HPDE6-E6E7 (cell line): ENCODE measurements around the gene CUL2.
A peak's percentile ranks its signal among the peaks of the same experiment; 100 is the strongest.
"Not testable (repeated sequence)": the region's sequence is repeated elsewhere in the genome, so short reads cannot be mapped to it uniquely, and the experiment has no call there.

Experiments
- DNase-seq: peaks from one replicate; pipeline ENCODE4 v3.0.0; 2011; ENCODE audit warnings: missing footprints; ENCODE audit errors: extremely low spot score

The CUL2 gene

GRCh38 chr10:35019041-35020024 is 70.8 kb downstream of the CUL2 start:
- DNase-seq = no peak

GRCh38 chr10:35017608-35018007 is 72.5 kb downstream of the CUL2 start:
- no peak for DNase-seq

- no peak for DNase-seq
Measured at GRCh38 chr10:35015843-35016408, 74.2 kb downstream of the CUL2 start.

DNA sequence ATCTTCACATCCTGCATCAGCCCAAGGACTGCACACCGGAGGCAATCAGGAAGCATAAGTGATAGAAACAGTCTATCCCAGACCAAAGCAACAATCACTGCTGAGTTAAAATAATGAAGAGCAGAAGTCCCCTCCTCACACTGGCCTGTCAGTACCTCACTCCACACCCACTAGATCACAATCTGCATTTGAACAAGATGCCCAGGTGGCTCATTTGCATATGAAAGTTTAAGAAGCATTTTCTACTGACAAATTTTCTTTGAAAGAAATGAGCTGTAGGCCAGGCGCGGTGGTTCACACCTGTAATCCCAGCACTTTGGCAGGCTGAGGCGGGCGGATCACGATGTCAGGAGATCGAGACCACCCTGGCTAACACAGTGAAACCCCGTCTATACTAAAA is 77.4 kb downstream of the CUL2 start:
- DNase-seq = no peak

DNA sequence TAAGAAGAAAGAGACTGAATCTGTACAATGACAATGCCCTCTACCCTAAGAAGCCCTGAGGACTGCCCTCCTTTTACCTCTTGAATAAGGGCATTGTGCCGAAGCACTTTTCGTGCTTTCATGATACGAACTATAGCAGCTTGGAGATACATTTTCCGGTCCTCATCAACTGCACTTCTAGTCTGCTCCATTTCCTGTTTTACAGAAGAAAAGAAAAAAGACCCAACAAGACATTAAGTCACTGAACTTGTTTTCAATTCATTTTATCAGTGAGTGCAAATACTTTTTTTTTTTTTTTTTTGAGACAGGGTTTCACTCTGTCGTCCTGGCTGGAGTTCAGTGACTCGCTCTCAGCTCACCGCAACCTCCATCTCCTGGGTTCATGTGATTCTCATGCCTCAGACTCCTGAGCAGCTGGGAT is 78.4 kb downstream of the CUL2 start:
- no peak for DNase-seq

DNA sequence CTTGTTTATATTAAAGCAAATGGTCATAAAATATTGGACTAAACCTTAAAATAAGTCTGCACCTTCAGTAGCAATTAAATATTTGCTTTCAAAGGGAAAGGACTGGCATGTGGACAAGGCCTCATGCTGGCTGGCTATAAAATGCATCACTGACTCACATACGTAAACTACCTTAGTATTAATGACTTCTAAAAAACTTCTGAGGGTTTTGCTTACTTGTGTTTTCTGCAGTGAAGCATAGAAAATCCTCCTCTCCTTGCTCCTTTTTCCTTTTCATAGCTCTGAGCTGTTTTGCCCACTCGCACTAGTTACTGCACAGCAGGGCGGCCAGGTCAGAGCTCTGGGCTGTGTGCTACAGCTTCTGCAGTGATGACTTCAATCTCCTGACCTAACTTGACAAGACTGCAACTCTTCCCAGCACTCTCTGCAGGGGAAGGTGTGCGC is 82.3 kb downstream of the CUL2 start:
- DNase-seq = no peak

DNA sequence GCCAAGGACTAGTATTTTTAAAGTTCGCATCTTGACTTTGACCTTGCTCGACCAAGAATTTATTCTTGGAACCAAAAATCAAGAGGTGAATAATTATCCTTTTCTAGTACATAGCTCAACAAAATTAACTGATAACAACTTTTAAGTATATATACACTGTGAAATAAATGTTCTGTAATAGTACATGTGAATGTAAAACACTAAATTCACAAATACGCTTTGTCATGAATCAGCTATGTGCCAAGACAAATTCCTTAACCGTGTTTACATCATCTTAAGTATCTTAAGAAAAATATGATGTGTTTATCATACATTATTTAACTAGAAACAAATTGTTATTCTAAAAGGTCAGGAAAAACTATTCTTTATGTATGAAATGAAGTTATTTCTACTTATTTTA is 83.3 kb downstream of the CUL2 start:
- DNase-seq = no peak

- DNase-seq = peak; percentile 26
Measured at GRCh38 chr10:35005868-35006267, 84.3 kb downstream of the CUL2 start.

DNA sequence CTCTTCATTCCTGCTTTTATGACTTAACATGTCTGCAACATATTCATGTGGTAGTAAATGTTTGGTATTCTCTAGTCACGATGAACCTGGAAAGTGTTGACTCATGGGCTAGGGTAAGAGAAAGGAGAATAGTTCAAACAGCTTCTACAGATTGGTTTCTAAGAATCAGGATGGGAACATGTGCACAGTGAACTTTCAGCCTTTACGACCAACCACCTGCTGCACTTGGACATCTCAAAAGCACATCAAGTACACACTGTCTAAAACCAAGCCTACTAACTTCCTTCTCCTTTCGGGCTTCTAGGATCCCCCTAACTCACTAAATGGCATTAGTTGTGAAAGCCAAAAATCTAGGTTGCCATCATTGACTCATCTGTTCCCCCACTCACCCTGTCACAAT is 85.5 kb downstream of the CUL2 start:
- no peak for DNase-seq

GRCh38 chr10:35003906-35004305 is 86.2 kb downstream of the CUL2 start:
- DNase-seq = no peak

DNA sequence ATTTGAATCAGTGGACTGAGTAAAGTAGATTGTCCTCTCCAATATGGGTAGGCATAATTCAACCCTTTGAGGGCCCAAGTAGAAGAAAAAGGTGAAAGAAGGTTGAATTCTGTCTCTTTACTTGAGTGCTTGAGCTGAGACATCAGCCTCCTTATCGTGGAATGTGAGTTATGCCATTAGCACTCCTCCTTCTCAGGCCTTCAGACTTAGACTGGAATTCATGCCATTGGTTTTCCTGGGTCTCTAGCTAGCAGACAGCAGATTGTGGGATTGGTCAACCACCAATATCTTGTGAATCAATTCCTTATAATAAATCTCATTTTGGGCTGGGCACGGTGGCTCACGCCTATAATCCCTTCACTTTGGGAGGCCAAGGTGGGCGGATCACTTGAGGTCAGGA is 89.2 kb downstream of the CUL2 start:
- DNase-seq = no peak

DNA sequence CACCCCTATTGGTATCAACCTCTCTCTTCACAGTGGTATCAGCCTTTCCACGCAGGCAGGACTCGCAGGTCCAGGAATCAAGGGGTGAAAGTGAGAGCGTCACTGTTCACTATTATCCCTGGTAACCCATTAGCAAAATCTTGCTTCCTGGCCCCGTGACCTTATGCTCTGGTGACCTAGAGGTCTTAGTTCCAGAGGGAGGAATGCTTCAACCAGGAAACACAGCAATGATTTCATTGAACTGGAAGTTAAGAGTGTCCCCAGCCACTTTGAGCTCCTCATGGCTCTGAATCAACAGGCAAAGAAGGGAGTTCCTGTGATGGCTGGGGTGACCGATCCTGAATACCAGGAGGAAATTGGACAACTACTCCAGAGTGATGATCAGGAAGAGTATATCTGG is 90.6 kb downstream of the CUL2 start:
- DNase-seq = no peak

DNA sequence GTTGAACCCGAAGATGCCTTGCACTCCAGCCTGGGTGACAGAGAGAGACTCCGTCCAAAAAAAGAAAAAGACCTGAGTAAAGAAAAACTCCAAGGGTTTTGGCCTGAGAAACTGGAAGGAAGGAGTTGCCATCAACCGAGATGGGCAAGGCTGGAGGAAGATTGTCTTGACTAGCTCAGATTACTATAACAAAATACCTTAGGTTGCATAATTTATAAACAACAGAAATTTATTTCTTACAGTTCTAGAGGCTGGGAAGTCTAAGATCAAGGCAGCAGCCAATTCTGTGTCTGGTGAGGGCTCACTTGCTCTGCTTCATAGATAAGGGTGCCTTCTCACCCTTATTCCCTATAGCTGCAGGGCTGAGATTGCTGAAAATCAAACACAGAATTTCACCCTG is 91.2 kb downstream of the CUL2 start:
- DNase-seq = no peak

DNA sequence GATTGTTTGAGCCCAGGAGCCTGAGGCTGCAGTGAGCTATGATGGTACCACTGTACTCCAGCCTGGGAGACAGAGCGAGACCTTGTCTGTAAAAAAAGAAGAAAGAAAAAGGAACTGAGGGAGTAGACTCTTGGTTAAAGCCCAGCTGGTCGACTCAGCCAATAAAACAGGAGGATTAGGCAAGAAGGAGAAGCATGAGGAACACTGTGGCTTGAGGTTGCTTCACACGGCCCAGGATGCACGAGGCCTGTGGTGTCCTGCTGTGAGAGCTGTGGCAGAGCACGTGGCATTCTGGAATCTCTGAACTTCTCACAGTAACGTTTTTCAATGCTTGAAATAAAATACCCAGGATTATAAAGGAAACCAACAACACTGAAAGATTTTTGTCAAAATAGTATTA is 93.3 kb downstream of the CUL2 start:
- DNase-seq = no peak

- DNase-seq = no peak
Measured at GRCh38 chr10:34995925-34996324, 94.2 kb downstream of the CUL2 start.

DNA sequence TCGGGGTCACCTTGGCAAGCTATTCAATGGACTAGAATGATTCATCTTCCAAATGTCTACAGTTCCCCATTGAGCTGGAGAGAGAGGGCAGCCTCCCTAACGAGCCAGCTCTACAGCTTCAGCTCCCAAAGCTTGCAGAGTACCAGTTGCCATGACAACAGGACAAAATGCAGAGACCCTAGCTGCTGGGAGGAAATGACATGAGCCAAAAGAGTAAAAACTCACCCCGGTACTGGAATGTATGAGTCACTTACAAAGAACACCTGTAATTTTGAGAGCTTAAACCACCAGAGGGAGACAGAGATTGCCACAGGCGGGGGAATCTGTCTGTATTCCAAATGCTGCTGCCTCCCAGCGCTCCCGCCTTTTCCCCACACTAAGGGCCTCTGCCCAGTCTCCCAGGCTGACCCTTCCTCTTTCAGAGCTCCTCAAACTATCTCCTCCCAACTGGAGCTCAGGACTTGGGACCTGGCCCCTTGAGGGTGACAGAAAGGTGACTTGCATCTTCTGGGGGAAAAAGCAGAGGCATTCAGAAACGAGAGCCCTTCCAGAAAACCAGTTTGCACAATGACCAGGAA is 95.5 kb downstream of the CUL2 start:
- DNase-seq = peak; percentile 50

- no peak for DNase-seq
Measured at GRCh38 chr10:34993782-34994181, 96.4 kb downstream of the CUL2 start.

- not testable (repeated sequence) for DNase-seq
Measured at GRCh38 chr10:34991117-34991516, 99.0 kb downstream of the CUL2 start.

DNA sequence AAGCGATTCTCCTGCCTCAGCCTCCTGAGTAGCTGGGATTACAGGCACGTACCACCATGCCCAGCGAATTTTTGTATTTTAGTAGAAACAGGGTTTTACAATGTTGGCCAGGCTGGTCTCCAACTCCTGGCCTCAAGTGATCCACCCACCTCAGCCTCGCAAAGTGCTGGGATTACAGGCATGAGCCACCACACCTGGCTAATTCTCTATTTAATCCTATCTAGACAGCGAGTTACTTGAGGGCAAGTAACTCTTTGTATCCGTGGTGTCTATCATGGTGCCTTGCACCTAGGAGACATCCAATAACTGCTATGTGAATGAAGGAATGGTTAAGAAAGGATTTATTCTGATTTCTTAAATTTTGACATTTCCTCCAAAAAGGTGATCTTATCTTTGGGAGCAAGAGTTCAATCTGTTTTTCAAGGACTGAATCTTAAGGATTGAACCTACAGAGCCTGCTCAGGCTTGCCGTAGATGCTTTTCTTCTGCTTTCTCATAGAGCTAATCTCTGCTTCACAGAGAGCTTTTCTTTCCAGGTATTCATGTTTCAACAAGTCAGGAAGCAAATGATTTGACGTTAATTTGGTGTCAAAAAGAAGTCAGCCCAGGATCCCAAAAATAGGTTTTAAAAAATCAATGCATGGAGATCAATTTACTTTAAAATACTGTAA is 101.6 kb downstream of the CUL2 start:
- no peak for DNase-seq

GRCh38 chr10:34985823-34986222 is 104.3 kb downstream of the CUL2 start:
- no peak for DNase-seq

DNA sequence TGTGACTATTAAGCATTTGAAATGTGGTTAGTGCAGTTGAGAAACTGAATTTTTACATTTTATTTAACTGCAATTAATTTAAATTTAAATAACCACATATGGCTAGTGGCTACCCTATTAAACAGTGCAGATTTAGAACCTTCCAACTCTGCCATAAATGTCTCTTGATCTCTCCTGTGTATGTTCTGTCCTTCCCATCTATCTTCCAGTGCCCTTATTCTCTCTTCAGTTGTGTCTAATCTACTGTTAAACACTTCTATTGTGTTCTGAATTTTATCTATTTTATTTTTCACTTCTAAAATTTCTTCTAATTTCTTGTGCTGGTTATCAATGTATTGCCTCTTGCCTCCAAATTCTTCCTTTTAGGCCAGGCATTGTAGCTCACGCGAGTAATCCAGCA is 105.0 kb downstream of the CUL2 start:
- DNase-seq = no peak

GRCh38 chr10:34981844-34982243 is 108.3 kb downstream of the CUL2 start:
- no peak for DNase-seq
